Measurements from ENCODE around the gene PAK6.

Gene PAK6

GRCh38 chr15:40269604-40270003 lies 30.7 kb downstream of the PAK6 start:
- no peak overlapping the region for H3K4me3 ChIP-seq (ENCODE audit: control insufficient read depth, low read depth, low read length)
- no peak for TF ChIP-seq CTCF (IDR thresholded peaks at IDR 0.05; ENCODE audit: control insufficient read depth, insufficient read depth, low read depth, low read length, missing control alignments)
- DNase-seq (ENCODE audit: low read depth) = no peak

GRCh38 chr15:40270246-40270995 lies 31.6 kb downstream of the PAK6 start:
- DNase-seq (ENCODE audit: low read depth) = no peak
- no peak overlapping the region for H3K4me3 ChIP-seq (ENCODE audit: control insufficient read depth, low read depth, low read length)
- no peak for TF ChIP-seq CTCF (IDR thresholded peaks at IDR 0.05; ENCODE audit: control insufficient read depth, insufficient read depth, low read depth, low read length, missing control alignments)

DNA sequence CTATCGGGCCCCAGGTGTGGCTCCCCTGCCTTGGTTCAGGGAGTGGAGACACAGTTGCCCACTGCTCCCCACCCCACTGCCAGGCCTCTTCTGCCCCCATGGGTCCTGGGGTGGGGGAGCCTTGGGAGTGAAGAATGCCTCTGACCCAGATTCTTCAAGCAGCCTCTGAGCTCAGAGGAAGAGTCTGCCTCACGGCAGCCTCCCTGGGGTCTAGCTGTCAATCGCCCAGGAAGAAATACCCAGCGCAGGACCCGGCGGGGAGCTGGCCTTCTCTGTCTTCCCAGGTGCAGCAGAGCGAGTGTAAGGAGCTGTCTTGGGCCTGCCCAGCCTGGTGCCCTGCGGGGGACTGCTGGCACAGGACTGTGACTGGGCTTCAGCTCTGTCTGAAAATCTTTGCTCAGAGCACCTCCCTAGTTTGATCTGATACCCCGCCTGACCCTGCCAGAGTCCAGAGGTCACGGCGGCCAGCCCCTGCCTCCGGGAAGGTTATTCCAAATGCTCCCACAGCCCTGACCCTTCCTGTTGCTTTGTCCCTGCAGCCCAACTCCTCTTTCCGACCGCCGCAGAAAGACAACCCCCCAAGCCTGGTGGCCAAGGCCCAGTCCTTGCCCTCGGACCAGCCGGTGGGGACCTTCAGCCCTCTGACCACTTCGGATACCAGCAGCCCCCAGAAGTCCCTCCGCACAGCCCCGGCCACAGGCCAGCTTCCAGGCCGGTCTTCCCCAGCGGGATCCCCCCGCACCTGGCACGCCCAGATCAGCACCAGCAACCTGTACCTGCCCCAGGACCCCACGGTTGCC lies 33.0 kb downstream of the PAK6 start:
- H3K4me3 ChIP-seq (ENCODE audit: control insufficient read depth, low read depth, low read length) = no peak overlapping the region
- no peak for DNase-seq (ENCODE audit: low read depth)
- no peak for TF ChIP-seq CTCF (IDR thresholded peaks at IDR 0.05; ENCODE audit: control insufficient read depth, insufficient read depth, low read depth, low read length, missing control alignments)

GRCh38 chr15:40272485-40273056 lies 33.7 kb downstream of the PAK6 start:
- no peak for TF ChIP-seq CTCF (IDR thresholded peaks at IDR 0.05; ENCODE audit: control insufficient read depth, insufficient read depth, low read depth, low read length, missing control alignments)
- no peak for DNase-seq (ENCODE audit: low read depth)
- H3K4me3 ChIP-seq (ENCODE audit: control insufficient read depth, low read depth, low read length) = no peak overlapping the region

DNA sequence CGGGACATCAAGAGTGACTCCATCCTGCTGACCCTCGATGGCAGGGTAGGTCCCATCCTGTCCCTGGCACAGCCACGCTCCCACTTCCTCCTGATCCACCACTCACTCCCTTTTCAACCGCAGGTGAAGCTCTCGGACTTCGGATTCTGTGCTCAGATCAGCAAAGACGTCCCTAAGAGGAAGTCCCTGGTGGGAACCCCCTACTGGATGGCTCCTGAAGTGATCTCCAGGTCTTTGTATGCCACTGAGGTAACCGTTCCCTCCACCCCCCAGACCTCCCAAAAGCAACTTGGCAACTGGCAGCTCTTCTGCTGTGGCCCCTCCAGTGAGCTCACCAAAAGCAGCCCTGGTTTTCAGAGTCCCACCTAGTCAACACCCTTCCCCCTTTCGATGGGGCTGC lies 34.6 kb downstream of the PAK6 start:
- no peak for TF ChIP-seq CTCF (IDR thresholded peaks at IDR 0.05; ENCODE audit: control insufficient read depth, insufficient read depth, low read depth, low read length, missing control alignments)
- no peak for DNase-seq (ENCODE audit: low read depth)
- no peak overlapping the region for H3K4me3 ChIP-seq (ENCODE audit: control insufficient read depth, low read depth, low read length)

DNA sequence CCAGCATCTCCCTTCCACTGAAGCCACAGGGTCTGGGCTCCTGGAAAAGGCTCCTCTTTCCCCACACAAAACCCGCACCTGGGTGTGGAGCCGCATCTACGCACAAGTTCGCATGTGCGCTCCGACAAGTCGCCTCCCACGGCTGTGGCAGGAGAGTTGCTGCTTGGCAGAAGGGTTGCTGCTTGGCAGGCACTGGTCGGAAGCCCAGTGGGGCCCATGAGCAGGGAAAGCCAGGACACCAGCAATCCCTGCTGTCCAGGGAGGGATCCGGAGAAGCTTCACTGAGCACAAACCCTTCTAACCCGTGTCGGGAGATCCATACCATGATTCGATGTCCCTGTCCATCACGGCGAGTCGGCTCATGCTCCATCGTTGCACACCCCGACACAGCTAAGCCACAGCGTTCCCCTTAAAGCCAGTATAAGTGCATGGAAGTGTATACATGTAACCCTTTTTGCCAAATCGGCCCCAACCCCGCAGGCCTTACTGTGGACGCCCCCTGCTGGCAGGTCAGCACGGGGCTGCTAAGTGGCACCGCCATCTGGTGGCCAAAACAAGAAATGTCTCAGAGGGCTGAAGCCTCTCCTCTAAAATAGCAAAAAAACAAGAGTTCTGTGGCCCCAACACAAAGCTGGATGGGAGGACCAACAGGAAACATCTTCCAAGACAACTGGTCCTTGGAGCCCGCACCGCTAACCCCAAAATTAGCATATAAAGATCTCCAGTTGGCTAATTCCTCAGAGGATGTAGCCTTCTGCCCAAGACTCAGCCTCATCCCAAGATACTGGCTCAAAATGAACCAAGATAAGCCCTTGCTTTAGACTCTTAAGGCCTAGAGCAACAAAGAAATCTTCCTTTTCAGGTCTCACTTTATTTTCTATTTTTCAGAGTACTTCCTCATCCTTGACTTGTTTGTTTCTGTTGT lies 35.7 kb downstream of the PAK6 start:
- peak; percentile 100 for TF ChIP-seq CTCF (IDR thresholded peaks at IDR 0.05; ENCODE audit: control insufficient read depth, insufficient read depth, low read depth, low read length, missing control alignments)
- DNase-seq (ENCODE audit: low read depth) = peak; percentile 37
- no peak overlapping the region for H3K4me3 ChIP-seq (ENCODE audit: control insufficient read depth, low read depth, low read length)

Data from AG09309 (cell line).